HEK293 (cell line): ENCODE results near the gene KCNJ6.

Source experiments
- CTCF ChIA-PET: fragments of 350-600 bp; formaldehyde crosslinking; extraction: SDS; loops from one replicate; lab custom pipeline; 2021; ENCODE audit warnings: antibody characterized with exemption; lab: Yijun Ruan, JAX
- POLR2A ChIA-PET: fragments of 300-600 bp; formaldehyde crosslinking; extraction: SDS; loops from one replicate; lab custom pipeline; 2020; ENCODE audit warnings: antibody characterized with exemption, inconsistent platforms; lab: Yijun Ruan, JAX
- H3K27ac ChIP-seq: fragments of 200-500 bp; sonication (Bioruptor generic); 2 replicates; pipeline ENCODE4 v1.5.1; 2014; ENCODE audit warnings: low read depth, low read length, control low read depth, inconsistent platforms; ENCODE audit errors: extremely low read depth
- H3K36me3 ChIP-seq, 2 experiments: fragments of 200-500 bp in 1 of 2; sonication (Bioruptor generic) in 1 of 2; 1 replicate in 1 of 2; 2 replicates in 1 of 2; pipeline ENCODE4 v1.5.1; 2014 to 2017; ENCODE audit warnings: inconsistent platforms in 2 of 2, low read length in 2 of 2; ENCODE audit not compliant: control insufficient read depth in 2 of 2, insufficient read depth in 1 of 2
- H3K4me1 ChIP-seq: fragments of 200-500 bp; sonication (Bioruptor generic); 2 replicates; pipeline ENCODE4 v1.5.1; 2014; ENCODE audit warnings: mild to moderate bottlenecking, low read length, inconsistent platforms; ENCODE audit not compliant: control insufficient read depth, insufficient read depth
- H3K4me3 ChIP-seq: 2 replicates; pipeline ENCODE4 v1.5.1; 2011; ENCODE audit warnings: low read depth, mild to moderate bottlenecking, control low read depth, low read length, moderate library complexity
- H3K9me3 ChIP-seq: fragments of 200-500 bp; sonication (Bioruptor generic); 2 replicates; pipeline ENCODE4 v1.5.1; 2014; ENCODE audit warnings: low read depth, low read length, inconsistent platforms; ENCODE audit not compliant: control insufficient read depth, insufficient read depth
- AEBP2 ChIP-seq: fragments of 450-650 bp; formaldehyde crosslinking; IDR thresholded peaks from 2 replicates; pipeline ENCODE4 v1.5.1; 2016; ENCODE audit warnings: missing biosample characterization, missing genetic modification characterization, borderline replicate concordance
- CTCF ChIP-seq: fragments of 450-650 bp; formaldehyde crosslinking; IDR thresholded peaks from 2 replicates; pipeline ENCODE4 v1.5.1; 2016; ENCODE audit warnings: missing biosample characterization, missing genetic modification characterization
- ELK4 ChIP-seq: IDR thresholded peaks from 2 replicates; pipeline ENCODE4 v1.6.1; 2011; ENCODE audit warnings: mild to moderate bottlenecking, low read depth, low read length, borderline replicate concordance
- HIC1 ChIP-seq: fragments of 450-650 bp; formaldehyde crosslinking; IDR thresholded peaks from 2 replicates; pipeline ENCODE4 v1.5.1; 2016; ENCODE audit warnings: missing biosample characterization, missing genetic modification characterization
- MEIS1 ChIP-seq: sonication (generic); formaldehyde crosslinking; IDR thresholded peaks from 2 replicates; pipeline ENCODE4 v1.8.1; 2022; ENCODE audit warnings: missing genetic modification reagents, mild to moderate bottlenecking, borderline replicate concordance
- OSR2 ChIP-seq: fragments of 450-650 bp; formaldehyde crosslinking; IDR thresholded peaks from 2 replicates; pipeline ENCODE4 v1.5.1; 2016; ENCODE audit warnings: missing biosample characterization, missing genetic modification characterization
- SCRT1 ChIP-seq: fragments of 450-650 bp; formaldehyde crosslinking; IDR thresholded peaks from 2 replicates; pipeline ENCODE4 v1.5.1; 2016; ENCODE audit warnings: missing biosample characterization, missing genetic modification characterization, borderline replicate concordance
- SP7 ChIP-seq: fragments of 450-650 bp; formaldehyde crosslinking; IDR thresholded peaks from 2 replicates; pipeline ENCODE4 v1.5.1; 2016; ENCODE audit warnings: missing biosample characterization, missing genetic modification characterization
- ZBTB10 ChIP-seq: fragments of 450-650 bp; formaldehyde crosslinking; IDR thresholded peaks from 2 replicates; pipeline ENCODE4 v1.5.1; 2016; ENCODE audit warnings: missing biosample characterization, missing genetic modification characterization
- ZBTB6 ChIP-seq: fragments of 450-650 bp; formaldehyde crosslinking; IDR thresholded peaks from 2 replicates; pipeline ENCODE4 v1.5.1; 2017; ENCODE audit warnings: missing biosample characterization, missing genetic modification characterization
- ZIC2 ChIP-seq: fragments of 450-650 bp; formaldehyde crosslinking; IDR thresholded peaks from 2 replicates; pipeline ENCODE4 v1.5.1; 2016; ENCODE audit warnings: missing biosample characterization, missing genetic modification characterization
- ZNF174 ChIP-seq: fragments of 450-650 bp; formaldehyde crosslinking; IDR thresholded peaks from 2 replicates; pipeline ENCODE4 v1.5.0; 2017; ENCODE audit warnings: missing biosample characterization, mild to moderate bottlenecking, missing genetic modification characterization
- ZNF221 ChIP-seq: fragments of 450-650 bp; formaldehyde crosslinking; IDR thresholded peaks from 2 replicates; pipeline ENCODE4 v1.5.1; 2017; ENCODE audit warnings: missing biosample characterization, missing genetic modification characterization, borderline replicate concordance
- ZSCAN23 ChIP-seq: fragments of 450-650 bp; formaldehyde crosslinking; IDR thresholded peaks from 2 replicates; pipeline ENCODE4 v1.5.1; 2016; ENCODE audit warnings: missing biosample characterization, missing genetic modification characterization

Gene KCNJ6

GRCh38 chr21:37675202-37675801 lies 241.0 kb downstream of the KCNJ6 start:
- ChIA-PET CTCF (interaction anchor here (0.5 to 3.2 kb wide), 45 partner anchors 8 to 1032 kb away, joined by 3 to 29 read pairs (median 4); no protein-coding TSS in a partner anchor), POLR2A (no interaction called here)
- Histone ChIP-seq H3K36me3 (no peaks in the 10 kb centered on the region), H3K9me3 (no peaks in the 10 kb centered on the region), H3K27ac (no peak overlapping the region), H3K4me1 (no peaks in the 10 kb centered on the region), H3K4me3 (no peak overlapping the region)
- peak; percentile 35; the same call in 1 of the 2 replicates for TF ChIP-seq ZBTB10
- no peak for TF ChIP-seq ELK4
- TF ChIP-seq ZIC2, result no peak
- no peak for TF ChIP-seq MEIS1 (CRISPR knock-in tag)
- TF ChIP-seq SCRT1 (tag by site-specific recombination), result no peak
- 0 out of 2 replicates have a peak, but pooled peaks have one; percentile 16 for TF ChIP-seq SP7 (tag by site-specific recombination)
- no peak for TF ChIP-seq AEBP2 (tag by site-specific recombination)
- no peak for TF ChIP-seq HIC1 (tag by site-specific recombination)
- no peak for TF ChIP-seq OSR2 (tag by site-specific recombination)
- no peak for TF ChIP-seq ZSCAN23 (tag by site-specific recombination)
- TF ChIP-seq ZBTB6 (tag by site-specific recombination), result no peak
- TF ChIP-seq ZNF174 (tag by site-specific recombination), result no peak
- peak; percentile 93 for TF ChIP-seq CTCF (tag by site-specific recombination)
- TF ChIP-seq ZNF221 (tag by site-specific recombination), result no peak
